HG03103 (cell line): ENCODE results near the gene FAM124A.
"Not testable (repeated sequence)": the region's sequence is repeated elsewhere in the genome, so short reads cannot be mapped to it uniquely, and the experiment has no call there.

Experiments used
- ATAC-seq: cut with Tn5 transposase; IDR thresholded peaks from one replicate; pipeline ENCODE4 v1.9.1; 2021; ENCODE audit warnings: low read depth; ENCODE audit not compliant: unreplicated experiment

The FAM124A gene

GRCh38 chr13:51266642-51267041 lies 44.4 kb downstream of the FAM124A start:
- no peak for ATAC-seq

GRCh38 chr13:51267622-51268021 lies 45.4 kb downstream of the FAM124A start:
- no peak for ATAC-seq

- ATAC-seq: no peak
These were observed 46.8 kb downstream of the FAM124A start for GRCh38 chr13:51269039-51269438.

GRCh38 chr13:51270623-51271415 lies 48.6 kb downstream of the FAM124A start:
- ATAC-seq: no peak

- ATAC-seq: no peak
These were observed 49.4 kb downstream of the FAM124A start for GRCh38 chr13:51271528-51272085.

GRCh38 chr13:51275101-51275500 lies 52.9 kb downstream of the FAM124A start:
- no peak for ATAC-seq

GRCh38 chr13:51276636-51277035 lies 54.4 kb downstream of the FAM124A start:
- ATAC-seq: no peak

GRCh38 chr13:51277928-51278327 lies 55.7 kb downstream of the FAM124A start:
- ATAC-seq: no peak

- no peak for ATAC-seq
These were observed 56.4 kb downstream of the FAM124A start for GRCh38 chr13:51278426-51279130.

- no peak for ATAC-seq
These were observed 58.3 kb downstream of the FAM124A start for GRCh38 chr13:51280379-51280940.

- ATAC-seq: no peak
These were observed 60.1 kb downstream of the FAM124A start for GRCh38 chr13:51282322-51282721.

- ATAC-seq: not testable (repeated sequence)
These were observed 60.7 kb downstream of the FAM124A start for GRCh38 chr13:51282923-51283322.

GRCh38 chr13:51283371-51283770 lies 61.2 kb downstream of the FAM124A start:
- no peak for ATAC-seq

- ATAC-seq: no peak
These were observed 62.1 kb downstream of the FAM124A start for GRCh38 chr13:51284339-51284738.

GRCh38 chr13:51286135-51287002 lies 64.2 kb downstream of the FAM124A start:
- no peak for ATAC-seq

GRCh38 chr13:51287758-51288157 lies 65.6 kb downstream of the FAM124A start:
- ATAC-seq: no peak

- ATAC-seq: not testable (repeated sequence)
These were observed 66.1 kb downstream of the FAM124A start for GRCh38 chr13:51288254-51288653.

GRCh38 chr13:51291341-51291740 lies 69.1 kb downstream of the FAM124A start:
- no peak for ATAC-seq

- no peak for ATAC-seq
These were observed 69.9 kb downstream of the FAM124A start for GRCh38 chr13:51292000-51292565.

GRCh38 chr13:51297556-51297955 lies 75.4 kb downstream of the FAM124A start:
- ATAC-seq: no peak
